CD4-positive, alpha-beta T cell treated with Interleukin-17A for 1 hour (primary cell): ENCODE measurements around the gene TRPM3.

Source experiments
- DNase-seq: peaks from one replicate; pipeline ENCODE4 v3.0.0-alpha.2; 2020

The TRPM3 gene

DNA sequence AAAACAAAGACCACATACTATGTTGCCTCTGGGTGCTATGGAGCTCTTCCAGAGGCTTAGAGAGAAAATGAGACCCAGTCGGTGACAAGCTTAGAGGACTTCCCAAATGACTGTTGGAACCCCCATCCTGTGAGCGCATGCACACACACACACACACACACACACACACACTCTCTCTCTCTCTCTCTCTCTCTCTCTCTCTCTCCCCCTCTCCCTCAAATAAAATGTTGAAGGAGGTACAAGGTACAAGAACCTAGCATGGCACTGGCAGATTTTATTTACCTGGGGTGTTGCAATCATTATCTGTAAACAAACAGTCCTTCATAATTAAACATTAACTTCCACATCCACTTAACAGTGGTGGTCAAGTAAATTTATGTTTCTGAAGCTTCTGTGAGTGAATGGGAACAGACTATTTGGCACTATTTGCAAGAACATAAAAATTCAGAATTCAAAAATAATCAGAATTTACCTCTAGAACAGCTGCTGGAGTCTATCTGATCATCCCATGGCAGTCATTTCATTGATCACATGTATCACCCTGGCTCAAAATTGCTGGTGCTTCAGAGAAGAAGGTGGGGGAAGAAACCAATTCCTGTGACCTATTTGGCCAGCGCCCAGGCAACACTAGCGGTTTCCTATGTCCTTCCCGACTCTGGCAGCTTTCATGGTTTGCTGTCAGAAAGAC is 24.9 kb downstream of the TRPM3 start:
- no peak for DNase-seq

GRCh38 chr9:71094708-71095251 is 26.6 kb downstream of the TRPM3 start:
- DNase-seq, result no peak

- no peak for DNase-seq
Measured at GRCh38 chr9:71090896-71091295, 30.5 kb downstream of the TRPM3 start.

- no peak for DNase-seq
Measured at GRCh38 chr9:71079451-71079850, 42.0 kb downstream of the TRPM3 start.

DNA sequence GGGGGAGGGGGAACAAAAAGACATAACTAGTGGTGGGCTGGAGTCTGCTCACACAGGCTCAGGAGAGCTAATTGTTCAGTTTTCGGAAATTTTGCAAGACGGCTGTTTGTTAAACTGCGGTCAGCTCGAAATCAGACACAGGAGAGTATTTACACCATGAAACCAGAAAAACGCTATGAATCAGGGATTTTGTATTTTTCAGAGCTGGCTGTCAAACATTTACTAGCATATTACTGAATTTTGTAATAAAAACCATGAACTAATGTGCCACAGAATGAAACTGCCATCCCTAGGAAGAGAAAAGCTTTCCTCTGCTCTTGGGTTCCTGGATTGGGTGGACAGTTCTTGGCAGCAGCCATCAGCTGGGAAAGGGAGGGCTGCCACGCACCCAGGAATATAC is 45.3 kb downstream of the TRPM3 start:
- no peak for DNase-seq

DNA sequence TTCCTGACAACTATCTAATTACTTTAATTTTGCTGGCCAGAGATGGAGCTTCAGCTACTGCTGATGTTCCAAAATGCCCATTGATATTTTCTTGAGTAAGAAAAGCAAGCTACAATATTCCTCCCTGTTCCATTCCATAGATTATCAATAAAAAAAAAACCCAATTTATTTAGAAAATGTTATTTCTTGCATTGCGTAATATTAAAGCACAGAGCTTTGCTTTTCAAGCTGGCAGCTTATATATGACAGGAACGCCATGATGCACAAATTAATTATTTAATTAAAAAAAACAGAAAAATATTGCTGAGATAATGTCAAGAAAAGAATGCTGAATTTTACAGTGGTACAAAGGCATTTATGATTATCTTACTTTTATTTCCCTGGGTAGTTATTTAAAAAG is 47.9 kb downstream of the TRPM3 start:
- DNase-seq, result no peak

DNA sequence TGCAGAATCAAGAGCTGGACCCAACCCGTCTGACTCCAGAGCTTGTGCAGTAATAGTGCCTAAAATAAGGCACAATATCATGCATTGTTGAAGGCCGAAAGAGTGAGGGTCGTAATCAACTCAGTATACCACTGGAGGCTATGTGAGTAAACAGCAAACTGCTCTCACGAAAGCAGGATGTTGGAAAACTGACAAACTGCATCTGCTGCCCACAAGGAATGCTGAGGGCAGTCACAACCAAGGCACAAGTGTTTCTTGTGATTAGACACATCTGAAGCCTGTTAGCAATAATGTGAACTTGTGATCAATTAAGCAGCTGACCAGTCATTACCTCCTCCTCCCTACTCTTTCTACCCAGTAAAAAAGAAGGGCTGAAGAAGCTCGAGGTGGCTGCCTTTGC is 48.8 kb downstream of the TRPM3 start:
- no peak for DNase-seq

- DNase-seq, result no peak
Measured at GRCh38 chr9:71071633-71072032, 49.8 kb downstream of the TRPM3 start.

GRCh38 chr9:71058660-71059059 is 62.8 kb downstream of the TRPM3 start:
- DNase-seq, result no peak

DNA sequence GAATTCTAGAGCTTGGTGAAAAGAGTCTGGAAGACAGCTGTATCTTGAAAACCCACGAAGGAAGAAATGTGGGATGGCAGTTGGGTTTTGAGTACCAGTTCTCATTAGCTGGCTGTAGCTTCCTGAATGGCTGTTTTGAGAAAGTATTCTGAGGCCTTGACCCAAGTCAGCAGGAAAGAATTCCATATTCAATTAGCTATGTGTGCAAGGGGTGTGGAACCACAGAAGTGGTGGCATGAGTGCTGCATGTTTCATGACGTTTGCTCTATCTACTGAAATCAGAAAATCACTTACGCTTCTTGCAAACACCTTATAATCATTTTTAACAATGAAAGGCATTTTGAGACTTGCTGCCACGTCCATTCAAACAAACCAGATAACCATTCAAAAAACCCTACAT is 69.1 kb downstream of the TRPM3 start:
- no peak for DNase-seq

- no peak for DNase-seq
Measured at GRCh38 chr9:71048280-71048679, 73.1 kb downstream of the TRPM3 start.

- no peak for DNase-seq
Measured at GRCh38 chr9:71042448-71042990, 78.9 kb downstream of the TRPM3 start.

DNA sequence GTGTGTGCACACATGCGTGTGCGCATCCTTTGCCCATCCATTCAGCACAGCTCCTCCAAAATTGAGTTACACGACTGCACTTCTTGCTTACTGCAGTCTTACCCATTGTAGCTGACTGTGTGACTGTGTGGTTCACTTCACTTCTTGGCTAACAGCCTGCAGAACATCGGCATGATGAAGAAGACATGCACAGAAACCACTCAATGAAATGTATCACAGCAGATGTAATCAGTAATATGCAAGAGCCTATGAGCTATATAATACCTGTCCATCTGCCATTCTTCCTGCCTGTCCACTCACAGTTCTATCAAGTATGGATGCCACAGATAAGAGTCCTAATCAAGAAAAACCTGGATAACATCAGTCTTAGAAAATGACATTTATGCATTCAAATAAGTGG is 83.9 kb downstream of the TRPM3 start:
- no peak for DNase-seq

- DNase-seq, result no peak
Measured at GRCh38 chr9:71036501-71036900, 84.9 kb downstream of the TRPM3 start.

DNA sequence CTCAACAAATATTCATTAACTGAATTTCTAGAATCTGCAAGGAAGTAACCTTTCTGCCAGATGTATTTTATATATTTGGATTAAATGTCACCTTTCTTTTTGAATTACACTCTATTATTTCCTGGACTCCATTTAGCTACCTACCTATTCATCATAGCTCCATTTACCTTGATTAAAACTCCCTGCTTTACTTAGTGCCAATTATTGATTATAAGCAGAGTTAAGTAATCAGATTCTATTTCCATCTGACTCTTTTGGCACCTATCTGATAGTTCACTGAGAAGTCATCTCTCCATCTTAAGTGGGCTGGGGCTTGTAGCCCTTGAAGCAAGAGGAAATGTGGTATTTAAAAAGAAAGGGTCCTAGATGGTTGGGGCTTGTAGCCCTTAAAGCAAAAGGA is 88.6 kb downstream of the TRPM3 start:
- no peak for DNase-seq

DNA sequence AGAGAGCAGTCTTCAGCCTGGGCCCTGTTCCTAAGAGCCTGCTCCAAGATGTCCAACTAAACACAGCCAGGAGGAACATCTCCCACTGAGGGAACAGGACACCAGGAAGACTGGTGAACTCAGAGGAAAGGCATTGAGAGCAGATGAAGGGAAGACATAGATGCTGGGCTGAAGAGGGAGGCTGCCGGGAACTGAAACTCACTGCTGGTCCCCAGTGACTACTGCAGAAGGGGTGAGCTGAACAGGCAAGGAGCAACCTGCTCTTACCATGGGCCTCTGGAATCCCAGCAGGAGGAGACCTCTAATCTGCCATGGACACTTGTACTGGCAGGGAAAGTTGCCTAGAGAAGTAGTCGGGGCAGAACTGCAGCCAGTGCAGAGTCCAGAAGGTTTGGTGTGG is 95.7 kb downstream of the TRPM3 start:
- no peak for DNase-seq

- DNase-seq, result no peak
Measured at GRCh38 chr9:71025201-71025600, 96.2 kb downstream of the TRPM3 start.

- no peak for DNase-seq
Measured at GRCh38 chr9:71010258-71010657, 111.2 kb downstream of the TRPM3 start.

GRCh38 chr9:71005456-71005855 is 116.0 kb downstream of the TRPM3 start:
- DNase-seq, result no peak

- no peak for DNase-seq
Measured at GRCh38 chr9:71004196-71004595, 117.2 kb downstream of the TRPM3 start.

DNA sequence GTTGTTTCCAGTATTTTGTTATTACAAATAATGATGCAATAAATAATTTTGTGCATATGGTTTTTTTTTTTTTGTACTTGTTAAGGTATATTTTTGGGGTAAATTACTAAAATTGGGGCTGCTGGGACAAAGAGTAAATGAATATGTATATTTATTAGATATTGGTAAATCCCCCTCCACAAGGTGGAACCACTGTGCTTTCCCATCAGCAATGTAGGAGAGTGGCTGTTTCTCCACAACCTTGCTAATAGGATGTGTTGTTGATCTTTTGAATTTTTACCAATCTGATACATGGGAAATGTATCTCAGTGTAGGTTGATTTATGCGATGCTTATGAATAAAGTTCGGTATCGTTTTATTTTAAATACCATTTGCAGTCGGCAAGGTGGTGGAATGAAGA is 118.1 kb downstream of the TRPM3 start:
- no peak for DNase-seq

- DNase-seq, result peak; percentile 18
Measured at GRCh38 chr9:71001780-71002386, 119.5 kb downstream of the TRPM3 start.

- DNase-seq, result no peak
Measured at GRCh38 chr9:70998962-70999361, 122.5 kb downstream of the TRPM3 start.

- no peak for DNase-seq
Measured at GRCh38 chr9:70995511-70995910, 125.9 kb downstream of the TRPM3 start.

GRCh38 chr9:70994582-70994981 is 126.8 kb downstream of the TRPM3 start:
- no peak for DNase-seq
